ENCODE data around the gene PCNT. TPM values are rescaled to one million over a fixed set of nuclear protein-coding genes. Genes with fewer than 3 reads are reported as not detected.

PCNT gene
- total RNA-seq, 2 experiments from 2014 or later, result 46.2 to 46.6 TPM

- no peaks in the 10 kb centered on the region for H3K27me3 Mint-ChIP-seq
- no peak overlapping the region for H3K4me3 Mint-ChIP-seq
- POLR2A ChIA-PET, result no interaction called here
- intact Hi-C loops (cut with micrococcal nuclease), result no loop called here
- no peak for TF ChIP-seq CTCF (IDR thresholded peaks at IDR 0.05)
- DNase-seq (no peak), ATAC-seq (no peak)
- no peaks in the 10 kb centered on the region for H3K9me3 Mint-ChIP-seq
- no peak overlapping the region for H3K27ac Mint-ChIP-seq
- peaks cover 22% of the 10 kb centered on the region for H3K36me3 Mint-ChIP-seq (ENCODE audit: low read depth)
- peaks cover 28% of the 10 kb centered on the region for H3K4me1 Mint-ChIP-seq (ENCODE audit: low read depth)
- CTCF ChIA-PET, result no interaction called here
Observed at GRCh38 chr21:46289655-46290179, 34.2 kb upstream of the PCNT start.

GRCh38 chr21:46291561-46291960, 32.4 kb upstream of the PCNT start:
- CTCF ChIA-PET, result no interaction called here
- intact Hi-C loops (cut with micrococcal nuclease), result no loop called here
- DNase-seq (no peak), ATAC-seq (no peak)
- peaks cover 32% of the 10 kb centered on the region for H3K4me1 Mint-ChIP-seq (ENCODE audit: low read depth)
- no peak overlapping the region for H3K4me3 Mint-ChIP-seq
- POLR2A ChIA-PET, result interaction anchor here (0.6 kb wide), 1 partner anchor 31 kb away, joined by 3 read pairs; no protein-coding TSS in a partner anchor
- H3K9me3 Mint-ChIP-seq, result no peaks in the 10 kb centered on the region
- peaks cover 18% of the 10 kb centered on the region for H3K36me3 Mint-ChIP-seq (ENCODE audit: low read depth)
- no peak for TF ChIP-seq CTCF (IDR thresholded peaks at IDR 0.05)
- no peak overlapping the region for H3K27ac Mint-ChIP-seq
- peaks cover 2% of the 10 kb centered on the region for H3K27me3 Mint-ChIP-seq

- peak; percentile 27 for ATAC-seq
- DNase-seq, result peak; percentile 22
- peaks cover 2% of the 10 kb centered on the region for H3K27me3 Mint-ChIP-seq
- H3K9me3 Mint-ChIP-seq, result no peaks in the 10 kb centered on the region
- H3K4me3 Mint-ChIP-seq, result no peak overlapping the region
- intact Hi-C loops (cut with micrococcal nuclease), result no loop called here
- H3K27ac Mint-ChIP-seq, result no peak overlapping the region
- peaks cover 14% of the 10 kb centered on the region for H3K4me1 Mint-ChIP-seq (ENCODE audit: low read depth)
- H3K36me3 Mint-ChIP-seq (ENCODE audit: low read depth), result peaks cover 22% of the 10 kb centered on the region
- POLR2A ChIA-PET, result no interaction called here
- no peak for TF ChIP-seq CTCF (IDR thresholded peaks at IDR 0.05)
- CTCF ChIA-PET, result no interaction called here
Observed at GRCh38 chr21:46294647-46295176, 29.2 kb upstream of the PCNT start.

- ChIA-PET CTCF (interaction anchor here (1.8 kb wide), 1 partner anchor 152 kb away, joined by 4 read pairs; no protein-coding TSS in a partner anchor), POLR2A (no interaction called here)
- H3K27me3 Mint-ChIP-seq, result peaks cover 2% of the 10 kb centered on the region
- no peaks in the 10 kb centered on the region for H3K9me3 Mint-ChIP-seq
- ATAC-seq (peak; percentile 35), DNase-seq (peak; percentile 39)
- TF ChIP-seq CTCF (IDR thresholded peaks at IDR 0.05), result no peak
- no peak overlapping the region for H3K27ac Mint-ChIP-seq
- no peak overlapping the region for H3K4me3 Mint-ChIP-seq
- H3K4me1 Mint-ChIP-seq (ENCODE audit: low read depth), result peaks cover 12% of the 10 kb centered on the region
- intact Hi-C loops (cut with micrococcal nuclease), result no loop called here
- H3K36me3 Mint-ChIP-seq (ENCODE audit: low read depth), result peaks cover 24% of the 10 kb centered on the region
Observed at GRCh38 chr21:46295177-46295770, 28.7 kb upstream of the PCNT start.
